Skeletal muscle satellite cell (primary cell): ENCODE results near the gene ZNF580. TPM values are rescaled to one million over a fixed set of nuclear protein-coding genes. Genes with fewer than 3 reads are reported as not detected.

Source experiments
- H3K27me3 ChIP-seq: 2 replicates; pipeline ENCODE4 v1.7.0; 2013; ENCODE audit warnings: low read length; ENCODE audit not compliant: control insufficient read depth, insufficient read depth
- H3K36me3 ChIP-seq: 2 replicates; pipeline ENCODE4 v1.7.0; 2013; ENCODE audit warnings: mild to moderate bottlenecking, control low read depth, low read length; ENCODE audit not compliant: insufficient read depth
- H3K4me1 ChIP-seq: 2 replicates; pipeline ENCODE4 v1.7.0; 2013; ENCODE audit warnings: low read length; ENCODE audit not compliant: control insufficient read depth, insufficient read depth
- H3K4me2 ChIP-seq: 2 replicates; pipeline ENCODE4 v1.7.0; 2013; ENCODE audit warnings: mild to moderate bottlenecking, low read length
- H3K4me3 ChIP-seq: 2 replicates; pipeline ENCODE4 v1.7.0; 2013; ENCODE audit warnings: low read length
- H3K9ac ChIP-seq: 2 replicates; pipeline ENCODE4 v1.7.0; 2013; ENCODE audit warnings: mild to moderate bottlenecking, low read depth, low read length, moderate library complexity
- H3K9me3 ChIP-seq: replicated peaks from 2 replicates; pipeline ENCODE4 v1.7.0; 2013; ENCODE audit warnings: mild to moderate bottlenecking, control low read depth, low read length
- total RNA-seq: library from RNA; depleted of rRNA; stranded (reverse); fragments of >200 nt; gene quantifications from 2 replicates; pipeline ENCODE4 v1.2.3, GENCODE V29; 2012; rRNA removed

The ZNF580 gene, protein sequence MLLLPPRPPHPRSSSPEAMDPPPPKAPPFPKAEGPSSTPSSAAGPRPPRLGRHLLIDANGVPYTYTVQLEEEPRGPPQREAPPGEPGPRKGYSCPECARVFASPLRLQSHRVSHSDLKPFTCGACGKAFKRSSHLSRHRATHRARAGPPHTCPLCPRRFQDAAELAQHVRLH
- total RNA-seq = 1.7 and 2.0 TPM in 2 replicates

DNA sequence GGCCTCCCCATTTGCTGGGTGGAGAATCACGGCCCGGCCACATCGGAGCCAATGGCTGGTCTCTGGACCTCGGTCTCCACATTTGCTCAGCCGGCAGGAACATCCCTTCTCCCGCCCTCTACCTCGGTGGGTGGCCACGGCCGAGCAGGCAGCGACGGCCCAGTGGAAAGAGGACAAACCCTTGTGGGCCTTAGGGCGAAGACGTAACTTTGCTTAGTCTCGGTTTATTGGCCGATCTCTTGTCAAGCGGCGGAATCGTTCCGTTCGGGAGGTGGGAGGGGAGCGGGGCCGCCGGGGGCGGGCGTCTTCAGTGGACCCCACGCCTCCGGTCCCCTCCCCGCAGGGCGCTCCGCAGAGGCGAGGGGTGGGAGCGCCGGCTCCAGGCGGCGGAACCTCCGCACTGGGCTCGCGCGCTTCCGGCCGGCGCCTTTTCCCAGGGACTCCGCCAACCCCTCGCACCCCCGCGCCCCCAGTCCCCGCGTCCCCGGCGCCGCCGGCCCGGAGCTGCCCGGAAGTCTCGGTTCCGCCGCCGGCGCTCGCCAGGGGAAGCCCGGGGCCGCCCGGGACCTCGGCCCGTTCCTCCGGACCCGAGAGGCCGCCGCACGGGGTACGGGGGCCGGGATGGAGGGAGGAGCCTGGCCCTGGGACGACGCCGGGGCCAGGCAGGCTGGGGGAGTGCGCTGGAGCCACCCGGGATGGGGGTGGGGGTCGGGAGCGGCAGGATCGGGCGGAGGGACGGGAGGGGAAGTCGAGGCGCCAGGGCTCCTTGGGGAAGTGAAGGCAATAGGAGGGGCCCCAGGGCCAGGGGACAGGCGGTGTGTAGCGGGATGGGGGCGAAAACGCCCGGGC lies at the start of gene ZNF580:
Gene ZNF580, plus strand, starts transcription at position 426 of the 849 bp plus-strand sequence. CDS start 1,507 bp downstream, outside the sequence.
- peak within 1 kb of the TSS; percentile 92 for H3K4me2 ChIP-seq
- no peaks in the 10 kb centered on the region for H3K27me3 ChIP-seq
- H3K4me3 ChIP-seq = peak within 1 kb of the TSS; percentile 94
- peaks cover 46% of the 10 kb centered on the region for H3K4me1 ChIP-seq
- H3K9ac ChIP-seq = peak within 1 kb of the TSS; percentile 90
- no peaks in the 10 kb centered on the region for H3K9me3 ChIP-seq
- H3K36me3 ChIP-seq = peaks cover 12% of the 10 kb centered on the region

DNA sequence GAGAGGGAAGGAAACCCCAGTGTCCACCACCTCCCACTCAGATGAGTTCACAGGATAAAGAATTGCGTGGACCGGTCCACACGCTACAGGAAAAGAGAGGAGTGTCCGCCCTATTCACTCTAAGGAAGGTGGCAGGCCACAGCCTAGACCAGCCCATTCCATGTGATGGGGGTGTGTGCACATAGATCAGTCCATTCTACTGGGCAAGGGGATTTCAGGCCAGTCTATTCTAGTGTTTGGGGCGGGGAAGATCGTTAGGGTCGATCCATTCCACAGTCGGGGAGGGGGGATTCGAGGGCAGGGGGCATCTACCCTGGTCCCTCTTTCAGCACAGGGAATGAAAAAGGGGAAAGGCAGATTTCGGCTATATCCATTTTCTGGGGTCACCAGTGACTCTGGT lies 49.2 kb upstream of the ZNF580 start:
- Histone ChIP-seq H3K36me3 (peaks cover 15% of the 10 kb centered on the region), H3K27me3 (no peaks in the 10 kb centered on the region), H3K9me3 (no peaks in the 10 kb centered on the region), H3K4me3 (no peak overlapping the region), H3K9ac (no peak overlapping the region), H3K4me1 (peaks cover 7% of the 10 kb centered on the region), H3K4me2 (no peak overlapping the region)

DNA sequence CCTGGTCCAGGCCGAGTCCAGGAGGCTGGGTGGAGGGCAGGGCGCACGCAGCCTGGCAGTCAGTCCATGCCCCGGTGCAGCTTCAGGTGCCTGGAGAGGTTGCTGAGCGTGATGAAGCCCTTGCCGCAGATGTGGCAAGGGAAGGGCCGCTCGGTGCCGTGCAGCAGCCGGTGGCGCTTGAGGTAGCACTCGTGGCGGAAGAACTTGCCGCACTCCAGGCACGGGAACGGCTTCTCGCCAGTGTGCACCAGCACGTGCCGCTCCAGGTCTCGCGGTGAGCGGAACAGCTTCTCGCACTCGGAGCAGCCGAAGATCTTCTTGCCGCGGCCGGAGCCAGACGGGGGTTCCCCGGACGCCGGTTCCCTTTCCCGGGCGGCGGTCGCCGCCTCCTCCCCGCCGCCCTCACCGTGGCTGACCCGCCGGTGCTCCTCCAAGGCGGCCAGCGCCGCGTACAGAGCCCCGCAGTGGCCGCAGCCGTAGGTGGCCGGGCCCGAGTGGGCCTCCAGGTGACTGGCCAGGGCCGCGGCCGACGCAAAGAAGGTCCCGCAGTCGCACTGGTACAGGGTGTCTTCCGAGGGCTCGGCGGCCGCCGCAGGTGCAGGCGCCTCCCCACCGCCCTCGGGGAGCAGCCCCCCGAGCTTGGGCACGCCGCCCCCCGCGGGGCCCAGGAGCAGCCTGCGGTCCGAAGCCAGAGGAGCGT lies 48.3 kb upstream of the ZNF580 start:
- H3K27me3 ChIP-seq = no peaks in the 10 kb centered on the region
- H3K36me3 ChIP-seq = peaks cover 22% of the 10 kb centered on the region
- no peak overlapping the region for H3K4me3 ChIP-seq
- no peaks in the 10 kb centered on the region for H3K9me3 ChIP-seq
- no peaks in the 10 kb centered on the region for H3K4me1 ChIP-seq
- no peak overlapping the region for H3K4me2 ChIP-seq
- H3K9ac ChIP-seq = no peak overlapping the region

DNA sequence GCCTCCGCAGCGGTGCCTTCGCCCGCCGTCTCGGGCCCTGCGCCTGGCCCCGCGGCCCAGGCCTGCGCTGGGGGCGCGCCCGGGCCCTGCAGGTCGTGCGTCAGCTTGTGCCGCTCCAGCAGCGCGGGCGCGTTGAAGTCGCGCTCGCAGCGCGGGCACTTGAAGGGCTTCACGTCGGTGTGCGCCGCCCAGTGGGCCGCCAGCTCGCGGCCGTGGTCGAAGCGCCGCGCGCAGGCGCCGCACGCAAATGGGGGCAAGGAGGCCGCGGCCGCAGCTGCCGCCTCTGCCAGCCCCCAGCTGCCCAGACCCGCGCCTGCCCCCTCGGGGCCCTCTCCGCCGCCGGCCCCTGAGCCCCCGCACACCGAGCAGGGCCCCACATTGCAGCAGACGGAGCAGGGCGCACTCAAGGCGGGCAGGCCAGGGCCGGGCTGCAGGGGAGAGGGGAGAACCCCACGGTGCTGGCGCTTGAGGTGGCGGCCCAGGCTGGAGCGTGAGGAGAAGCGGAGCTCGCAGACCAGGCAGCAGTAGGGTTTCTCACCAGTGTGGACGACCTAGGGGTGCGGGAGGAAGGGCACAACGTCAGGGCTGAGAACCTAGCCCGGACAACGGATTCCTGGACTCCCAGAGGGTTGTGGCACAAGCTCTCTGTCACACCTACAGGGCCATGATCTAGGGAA lies 47.6 kb upstream of the ZNF580 start:
- H3K4me3 ChIP-seq = no peak overlapping the region
- no peak overlapping the region for H3K4me2 ChIP-seq
- no peaks in the 10 kb centered on the region for H3K4me1 ChIP-seq
- H3K9ac ChIP-seq = no peak overlapping the region
- no peaks in the 10 kb centered on the region for H3K9me3 ChIP-seq
- no peaks in the 10 kb centered on the region for H3K27me3 ChIP-seq
- peaks cover 26% of the 10 kb centered on the region for H3K36me3 ChIP-seq

DNA sequence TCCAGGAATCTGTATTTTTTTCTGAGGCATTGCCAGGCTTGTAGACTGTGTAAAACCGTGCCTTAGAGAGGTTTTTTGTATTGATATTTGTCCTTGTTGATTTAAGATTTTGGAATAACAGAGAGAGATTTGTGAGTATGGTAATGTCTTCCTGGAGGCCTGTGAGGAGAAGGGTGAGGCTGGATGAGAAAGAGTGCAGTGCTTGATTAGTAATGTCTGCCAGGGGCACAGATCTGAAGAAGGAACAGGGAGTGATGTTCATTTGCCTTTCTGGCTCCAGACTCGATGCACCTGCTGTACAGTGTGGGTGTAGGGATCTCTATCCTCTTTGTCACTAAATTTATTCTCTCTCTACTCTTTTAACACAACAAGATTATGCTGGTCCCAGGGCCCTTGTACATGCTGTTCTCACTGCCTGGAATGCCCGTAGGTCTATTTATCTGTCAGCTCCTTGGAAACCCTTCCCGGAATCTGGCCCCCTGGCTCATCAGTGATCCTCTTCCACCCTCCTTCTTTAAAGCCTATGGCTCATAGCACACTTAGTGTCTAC lies 45.7 kb upstream of the ZNF580 start:
- H3K27me3 ChIP-seq = no peaks in the 10 kb centered on the region
- H3K4me1 ChIP-seq = peaks cover 5% of the 10 kb centered on the region
- H3K36me3 ChIP-seq = peaks cover 26% of the 10 kb centered on the region
- no peak overlapping the region for H3K9ac ChIP-seq
- no peaks in the 10 kb centered on the region for H3K9me3 ChIP-seq
- H3K4me3 ChIP-seq = no peak overlapping the region
- no peak overlapping the region for H3K4me2 ChIP-seq

DNA sequence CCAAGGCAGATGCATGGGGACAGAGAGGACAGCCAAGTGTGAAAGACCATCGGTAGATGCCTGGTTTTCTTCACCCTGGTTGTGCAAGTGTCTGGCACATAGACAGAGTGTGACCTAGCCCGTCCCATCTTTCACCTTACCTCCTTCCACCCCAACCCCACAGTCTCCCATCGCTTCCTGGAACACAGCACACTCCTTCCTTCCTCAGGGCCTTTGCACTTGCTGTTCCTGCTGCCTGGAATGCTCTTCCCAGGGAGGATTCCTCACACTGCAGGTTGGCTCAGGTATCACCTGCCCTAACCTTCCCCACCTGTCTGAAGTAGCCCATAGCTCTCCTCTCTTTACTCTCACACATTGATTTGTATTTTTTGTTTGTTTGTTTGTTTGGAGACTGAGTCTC lies 44.5 kb upstream of the ZNF580 start:
- H3K4me3 ChIP-seq = no peak overlapping the region
- H3K36me3 ChIP-seq = peaks cover 26% of the 10 kb centered on the region
- H3K27me3 ChIP-seq = no peaks in the 10 kb centered on the region
- H3K9ac ChIP-seq = no peak overlapping the region
- H3K4me2 ChIP-seq = no peak overlapping the region
- H3K4me1 ChIP-seq = peaks cover 11% of the 10 kb centered on the region
- no peaks in the 10 kb centered on the region for H3K9me3 ChIP-seq

DNA sequence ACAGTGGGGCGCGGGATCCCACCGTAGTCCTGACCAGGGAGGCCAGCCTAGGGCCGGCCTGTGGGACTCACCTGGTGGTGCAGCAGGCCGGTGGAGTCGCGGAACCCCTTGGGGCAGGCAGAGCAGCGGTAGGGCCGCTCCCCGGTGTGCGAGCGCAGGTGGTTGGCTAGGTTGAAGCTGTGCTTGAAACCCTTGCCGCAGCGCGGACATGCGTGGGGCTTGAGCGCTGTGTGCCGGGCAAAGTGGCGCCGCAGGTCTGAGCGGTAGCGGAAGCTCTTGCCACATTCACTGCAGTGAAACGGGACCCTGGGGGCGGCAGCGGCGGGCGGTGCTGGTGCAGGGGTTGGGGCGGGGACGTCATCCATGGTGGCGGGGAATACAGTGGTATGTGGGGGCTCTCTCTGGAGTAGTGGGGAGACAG lies 43.3 kb upstream of the ZNF580 start:
- no peaks in the 10 kb centered on the region for H3K27me3 ChIP-seq
- H3K4me3 ChIP-seq = no peak overlapping the region
- H3K9ac ChIP-seq = no peak overlapping the region
- H3K4me1 ChIP-seq = peaks cover 14% of the 10 kb centered on the region
- H3K4me2 ChIP-seq = no peak overlapping the region
- H3K9me3 ChIP-seq = no peaks in the 10 kb centered on the region
- peaks cover 26% of the 10 kb centered on the region for H3K36me3 ChIP-seq

DNA sequence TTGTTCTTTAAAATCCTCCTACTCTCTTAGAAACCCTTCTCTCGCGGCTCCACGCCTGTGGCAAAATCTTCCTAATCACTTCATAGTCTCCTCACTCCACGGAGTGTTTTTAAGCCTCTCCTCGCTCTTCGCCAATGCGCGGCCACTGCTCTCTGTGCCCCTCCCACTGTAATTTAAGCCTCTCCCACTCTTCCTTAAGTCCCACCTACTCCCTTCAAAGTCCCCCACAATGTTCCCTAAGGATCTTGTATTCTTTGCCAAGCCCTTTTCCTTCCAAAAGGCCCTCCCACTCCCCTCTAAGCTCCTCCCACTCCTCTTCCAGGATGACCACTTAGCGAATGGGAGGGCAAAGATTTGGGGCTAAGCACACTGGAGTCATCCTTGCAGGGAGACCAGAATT lies 42.8 kb upstream of the ZNF580 start:
- no peaks in the 10 kb centered on the region for H3K27me3 ChIP-seq
- H3K36me3 ChIP-seq = peaks cover 26% of the 10 kb centered on the region
- no peak overlapping the region for H3K9ac ChIP-seq
- H3K4me2 ChIP-seq = peak overlapping the region; percentile 88
- H3K4me1 ChIP-seq = peaks cover 14% of the 10 kb centered on the region
- H3K4me3 ChIP-seq = no peak overlapping the region
- H3K9me3 ChIP-seq = no peaks in the 10 kb centered on the region

DNA sequence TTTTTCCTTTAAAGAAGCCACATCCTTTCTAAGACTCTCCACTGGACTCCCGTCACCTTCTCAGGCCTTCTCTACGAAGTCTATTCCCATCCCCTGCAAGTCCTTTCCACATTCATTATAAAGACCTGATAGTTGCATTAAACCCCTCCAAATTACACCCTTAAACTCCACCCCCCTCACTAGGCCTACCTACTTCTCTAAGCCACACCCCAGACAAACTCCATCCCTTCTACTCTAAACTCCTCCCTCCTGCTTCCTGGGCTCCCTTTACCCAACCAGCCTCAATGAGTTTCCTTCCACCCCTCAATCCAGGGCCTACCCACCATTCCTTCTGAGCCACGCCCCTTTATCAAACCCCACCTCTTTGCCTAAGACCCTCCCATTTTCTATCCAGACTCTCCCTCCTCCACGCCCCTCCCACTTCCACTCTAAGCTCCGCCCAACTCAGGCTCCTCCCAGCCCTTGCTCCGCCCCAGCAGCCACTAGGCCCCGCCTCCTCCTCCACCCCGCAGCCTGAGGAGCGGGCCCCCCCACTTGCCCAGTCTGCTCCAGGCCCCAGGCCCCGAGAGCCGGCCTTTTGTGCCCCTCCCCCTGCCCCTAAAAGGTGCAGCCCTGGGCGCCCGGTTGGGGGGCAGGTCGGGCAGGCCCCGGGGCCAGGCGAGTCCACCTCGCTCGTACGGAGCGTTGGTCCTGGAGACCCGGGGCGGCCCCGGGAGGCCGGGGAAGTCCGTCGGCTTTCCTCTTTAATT lies 41.9 kb upstream of the ZNF580 start:
- Histone ChIP-seq H3K36me3 (peaks cover 26% of the 10 kb centered on the region), H3K4me2 (peak overlapping the region; percentile 88), H3K4me3 (peak overlapping the region; percentile 100), H3K9me3 (no peaks in the 10 kb centered on the region), H3K27me3 (no peaks in the 10 kb centered on the region), H3K9ac (peak overlapping the region; percentile 95), H3K4me1 (peaks cover 14% of the 10 kb centered on the region)

DNA sequence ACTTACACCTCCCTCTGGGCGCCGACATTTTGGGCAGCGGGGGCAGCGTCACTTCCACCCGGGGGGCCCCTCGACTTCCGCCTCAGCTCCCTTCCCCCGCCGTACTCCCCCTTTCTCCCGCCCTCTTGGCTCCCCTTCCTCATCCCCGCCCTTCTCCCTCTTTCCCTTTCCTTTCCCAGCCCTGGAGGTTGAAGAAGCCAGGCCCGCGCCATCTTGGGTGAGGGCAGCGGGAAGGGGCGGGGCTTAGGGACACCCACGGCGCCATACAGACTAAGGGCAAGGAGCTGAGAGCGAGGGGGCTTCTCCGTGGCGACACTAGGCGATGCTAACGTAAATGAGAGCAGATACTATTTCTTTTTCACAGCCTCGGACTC lies 41.3 kb upstream of the ZNF580 start, which contains the start of gene FIZ1:
Gene FIZ1, minus strand, starts transcription at position 50 of the 374 bp plus-strand sequence. CDS start 1,652 bp downstream, outside the sequence.
- peak within 1 kb of the TSS; percentile 95 for H3K4me2 ChIP-seq
- peak within 1 kb of the TSS; percentile 100 for H3K4me3 ChIP-seq
- peaks cover 26% of the 10 kb centered on the region for H3K36me3 ChIP-seq
- no peaks in the 10 kb centered on the region for H3K27me3 ChIP-seq
- no peaks in the 10 kb centered on the region for H3K9me3 ChIP-seq
- H3K4me1 ChIP-seq = peaks cover 16% of the 10 kb centered on the region
- H3K9ac ChIP-seq = peak within 1 kb of the TSS; percentile 95
